ENCODE measurements around the gene ENTPD2. TPM values are rescaled to one million over a fixed set of nuclear protein-coding genes. Genes with fewer than 3 reads are reported as not detected.

Gene ENTPD2
- polyA plus RNA-seq, 1 experiment, result not detected

DNA sequence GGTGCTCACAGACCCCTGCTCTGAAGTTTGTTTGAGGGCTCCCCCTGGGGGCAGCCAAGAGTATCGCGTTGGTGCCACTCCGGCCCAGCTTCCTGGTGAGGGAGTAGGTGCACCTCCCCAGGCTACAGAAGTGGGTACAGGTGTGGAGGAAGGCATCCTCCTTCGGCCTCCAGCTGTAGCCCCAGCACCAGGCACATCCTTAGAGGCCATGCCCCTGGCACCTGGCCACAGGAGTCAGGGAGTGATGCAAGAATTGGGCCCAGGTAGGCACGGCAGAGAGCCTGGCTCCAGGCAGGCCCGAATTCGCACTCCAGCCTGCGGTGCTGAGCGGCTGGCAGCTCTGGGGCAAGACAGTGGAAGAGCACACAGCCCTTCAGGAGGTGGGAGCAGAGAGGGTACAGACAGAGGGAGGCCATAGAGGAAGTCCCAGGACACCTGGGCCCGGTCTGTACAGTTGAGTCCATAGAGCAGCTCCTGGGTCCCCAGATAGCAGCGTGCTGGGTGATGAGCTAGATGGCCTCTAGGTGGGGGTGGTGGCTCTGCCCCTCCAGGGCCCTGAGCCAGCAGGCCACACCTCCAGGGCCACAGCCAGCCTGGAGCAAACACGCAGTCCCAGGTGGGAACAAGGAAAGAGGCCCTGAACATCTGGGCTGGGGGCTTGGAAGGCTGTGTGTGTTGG, 14.1 kb upstream of the ENTPD2 start:
- TF ChIP-seq, protein P1, sequence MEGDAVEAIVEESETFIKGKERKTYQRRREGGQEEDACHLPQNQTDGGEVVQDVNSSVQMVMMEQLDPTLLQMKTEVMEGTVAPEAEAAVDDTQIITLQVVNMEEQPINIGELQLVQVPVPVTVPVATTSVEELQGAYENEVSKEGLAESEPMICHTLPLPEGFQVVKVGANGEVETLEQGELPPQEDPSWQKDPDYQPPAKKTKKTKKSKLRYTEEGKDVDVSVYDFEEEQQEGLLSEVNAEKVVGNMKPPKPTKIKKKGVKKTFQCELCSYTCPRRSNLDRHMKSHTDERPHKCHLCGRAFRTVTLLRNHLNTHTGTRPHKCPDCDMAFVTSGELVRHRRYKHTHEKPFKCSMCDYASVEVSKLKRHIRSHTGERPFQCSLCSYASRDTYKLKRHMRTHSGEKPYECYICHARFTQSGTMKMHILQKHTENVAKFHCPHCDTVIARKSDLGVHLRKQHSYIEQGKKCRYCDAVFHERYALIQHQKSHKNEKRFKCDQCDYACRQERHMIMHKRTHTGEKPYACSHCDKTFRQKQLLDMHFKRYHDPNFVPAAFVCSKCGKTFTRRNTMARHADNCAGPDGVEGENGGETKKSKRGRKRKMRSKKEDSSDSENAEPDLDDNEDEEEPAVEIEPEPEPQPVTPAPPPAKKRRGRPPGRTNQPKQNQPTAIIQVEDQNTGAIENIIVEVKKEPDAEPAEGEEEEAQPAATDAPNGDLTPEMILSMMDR (IDR thresholded peaks at IDR 0.05; ENCODE audit: low read depth, low read length), result peak; percentile 86
- ChIA-PET CTCF (interaction anchor here (0.6 to 8.4 kb wide), 20 partner anchors 8 to 281 kb away, joined by 3 to 104 read pairs (median 5); partner anchors contain the start of genes ENTPD2, MAN1B1 and NPDC1), POLR2A (no interaction called here)
- no peaks in the 10 kb centered on the region; the same call in 1 of the 2 replicates for H3K9me3 ChIP-seq (ENCODE audit: control insufficient read depth, insufficient read depth, low read length)
- DNase-seq (ENCODE audit: low read depth, low spot score), result no peak
- H3K4me3 ChIP-seq (ENCODE audit: low read depth, low read length), result no peak overlapping the region
- no peaks in the 10 kb centered on the region for H3K27me3 ChIP-seq (ENCODE audit: control insufficient read depth, insufficient read depth, low read length)
- no peak overlapping the region for H3K27ac ChIP-seq (ENCODE audit: low read depth, low read length)

DNA sequence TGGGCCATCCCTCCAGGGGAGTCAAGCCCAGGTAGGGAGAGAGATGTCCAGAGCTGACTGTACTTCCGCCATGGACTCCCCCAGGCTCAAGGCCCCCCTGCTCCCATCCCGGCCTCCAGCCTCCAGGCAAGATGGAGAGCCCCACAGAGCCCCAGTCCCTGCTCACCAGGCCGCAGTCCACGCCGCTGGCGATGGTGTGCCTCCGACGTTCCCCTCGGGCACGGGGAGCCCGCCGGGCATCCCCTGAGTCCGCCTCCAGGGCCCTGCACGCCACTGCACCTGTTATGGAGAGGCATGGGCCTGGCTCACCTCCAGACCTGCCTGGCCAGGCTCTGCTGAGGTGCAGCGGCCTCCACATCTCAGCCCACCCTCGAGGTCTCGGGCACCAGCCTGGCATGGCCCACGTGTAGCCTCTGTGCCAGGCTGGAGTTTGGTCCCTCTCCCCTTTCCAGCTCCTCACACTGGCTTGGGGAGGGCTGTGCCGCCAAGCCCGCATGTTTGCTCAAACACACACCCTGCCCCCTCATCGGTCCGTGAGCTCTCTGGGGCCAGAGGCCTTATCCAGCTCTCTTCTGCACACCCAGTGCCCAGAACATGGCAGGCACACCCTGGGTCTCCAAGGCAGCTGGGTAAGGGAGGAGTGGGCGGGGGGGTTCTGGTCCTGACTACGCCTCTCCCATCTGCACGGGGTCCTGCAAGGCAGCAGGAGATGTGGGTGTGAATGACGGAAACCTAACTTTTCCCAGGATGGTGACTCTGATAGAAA, 12.4 kb upstream of the ENTPD2 start:
- TF ChIP-seq, protein P1 (IDR thresholded peaks at IDR 0.05; ENCODE audit: low read depth, low read length), result no peak
- ChIA-PET CTCF (interaction anchor here (1.3 to 8.4 kb wide), 9 partner anchors 12 to 279 kb away, joined by 3 to 104 read pairs (median 11); partner anchors contain the start of genes ENTPD2, MAN1B1 and NPDC1), POLR2A (no interaction called here)
- no peak overlapping the region for H3K4me3 ChIP-seq (ENCODE audit: low read depth, low read length)
- H3K27ac ChIP-seq (ENCODE audit: low read depth, low read length), result no peak overlapping the region
- DNase-seq (ENCODE audit: low read depth, low spot score), result no peak
- H3K27me3 ChIP-seq (ENCODE audit: control insufficient read depth, insufficient read depth, low read length), result no peaks in the 10 kb centered on the region
- H3K9me3 ChIP-seq (ENCODE audit: control insufficient read depth, insufficient read depth, low read length), result no peaks in the 10 kb centered on the region; the same call in 1 of the 2 replicates

DNA sequence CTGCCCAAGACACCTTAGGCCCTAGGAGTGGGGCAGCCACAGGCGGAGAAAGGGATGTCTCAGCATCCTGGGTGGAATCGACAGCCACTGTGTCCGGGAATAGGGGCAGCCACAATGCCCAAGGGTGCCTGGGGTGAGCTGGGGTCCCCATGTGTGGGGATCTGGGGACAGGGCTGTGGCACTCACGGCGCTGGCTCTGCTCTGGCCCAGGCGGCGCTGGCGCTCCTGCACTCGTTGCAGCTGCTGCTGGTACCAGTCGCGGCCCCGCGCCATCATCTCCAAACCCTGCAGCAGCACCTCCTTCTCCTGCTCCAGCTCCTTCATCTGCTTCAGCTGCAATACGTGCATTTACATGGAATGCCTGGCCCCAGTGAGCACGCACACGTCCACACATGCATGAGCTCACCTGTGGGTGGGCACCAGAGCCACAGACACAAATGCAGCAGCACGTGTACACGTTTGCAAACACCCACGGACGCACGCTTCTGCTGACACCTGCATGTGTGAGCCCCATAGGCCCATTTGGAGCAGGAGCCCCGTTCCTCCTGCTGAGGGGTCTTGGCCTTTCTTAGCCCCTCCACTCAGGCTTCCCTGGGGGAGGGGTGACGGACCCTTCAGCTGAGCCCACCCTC, 11.6 kb upstream of the ENTPD2 start:
- TF ChIP-seq, protein P1 (IDR thresholded peaks at IDR 0.05; ENCODE audit: low read depth, low read length), result no peak
- ChIA-PET CTCF (interaction anchor here (1.3 to 8.4 kb wide), 6 partner anchors 11 to 278 kb away, joined by 3 to 104 read pairs (median 22); partner anchors contain the start of genes ENTPD2 and NPDC1), POLR2A (interaction anchor here (0.8 kb wide), 1 partner anchor 21 kb away, joined by 3 read pairs; the partner anchor contains the start of gene MAN1B1)
- Histone ChIP-seq H3K4me3 (ENCODE audit: low read depth, low read length) (no peak overlapping the region), H3K9me3 (ENCODE audit: control insufficient read depth, insufficient read depth, low read length) (no peaks in the 10 kb centered on the region; the same call in 1 of the 2 replicates), H3K27me3 (ENCODE audit: control insufficient read depth, insufficient read depth, low read length) (no peaks in the 10 kb centered on the region), H3K27ac (ENCODE audit: low read depth, low read length) (no peak overlapping the region)
- no peak for DNase-seq (ENCODE audit: low read depth, low spot score)

DNA sequence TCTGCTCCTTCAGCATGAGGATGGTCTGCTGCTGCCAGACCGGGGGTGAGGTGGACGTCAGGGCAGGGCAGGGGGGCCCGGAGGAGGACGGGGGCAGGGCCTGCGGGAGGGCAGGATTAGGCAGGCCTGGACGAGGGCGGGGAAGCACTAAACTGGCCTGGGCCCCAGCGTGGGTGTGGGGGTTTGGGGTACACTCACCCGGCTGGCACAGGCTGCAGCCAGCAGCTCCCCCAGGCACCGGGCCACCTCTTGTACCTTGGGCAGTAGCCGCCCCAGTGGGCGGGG, 11.0 kb upstream of the ENTPD2 start:
- TF ChIP-seq, protein P1 (IDR thresholded peaks at IDR 0.05; ENCODE audit: low read depth, low read length), result no peak
- Histone ChIP-seq H3K27ac (ENCODE audit: low read depth, low read length) (no peak overlapping the region), H3K27me3 (ENCODE audit: control insufficient read depth, insufficient read depth, low read length) (peaks cover 2% of the 10 kb centered on the region), H3K4me3 (ENCODE audit: low read depth, low read length) (no peak overlapping the region), H3K9me3 (ENCODE audit: control insufficient read depth, insufficient read depth, low read length) (no peaks in the 10 kb centered on the region; the same call in 1 of the 2 replicates)
- no peak for DNase-seq (ENCODE audit: low read depth, low spot score)
- ChIA-PET CTCF (interaction anchor here (0.9 to 8.4 kb wide), 10 partner anchors 11 to 278 kb away, joined by 3 to 104 read pairs (median 7); partner anchors contain the start of genes ENTPD2 and NPDC1), POLR2A (no interaction called here)

All from AG04450 (cell line).